Right lung (tissue), 5 donors: Measurements from ENCODE around the gene KNCN. TPM values are rescaled to one million over a fixed set of nuclear protein-coding genes. Genes with fewer than 3 reads are reported as not detected.
A peak's percentile ranks its signal among the peaks of the same experiment; 100 is the strongest.

Source experiments
- DNase-seq, 2 donors: peaks; one replicate each; pipeline ENCODE4 v3.0.0-alpha.2; 2013
- polyA plus RNA-seq, 5 donors: library from polyadenylated mRNA; unstranded; fragments of 120-200 nt; gene quantifications; one replicate each; pipeline versions ENCODE4 v1.2.1 to v1.2.3, GENCODE V29; 2013; ENCODE audit warnings: inconsistent platforms in 1 of 5, low replicate concordance in 1 of 5; ENCODE audit not compliant: insufficient read length in 5 of 5, insufficient read depth in 1 of 5

The KNCN gene
- polyA plus RNA-seq, 5 donors = 0.08 to 0.30 (median 0.13) TPM; not detected in 1

DNA sequence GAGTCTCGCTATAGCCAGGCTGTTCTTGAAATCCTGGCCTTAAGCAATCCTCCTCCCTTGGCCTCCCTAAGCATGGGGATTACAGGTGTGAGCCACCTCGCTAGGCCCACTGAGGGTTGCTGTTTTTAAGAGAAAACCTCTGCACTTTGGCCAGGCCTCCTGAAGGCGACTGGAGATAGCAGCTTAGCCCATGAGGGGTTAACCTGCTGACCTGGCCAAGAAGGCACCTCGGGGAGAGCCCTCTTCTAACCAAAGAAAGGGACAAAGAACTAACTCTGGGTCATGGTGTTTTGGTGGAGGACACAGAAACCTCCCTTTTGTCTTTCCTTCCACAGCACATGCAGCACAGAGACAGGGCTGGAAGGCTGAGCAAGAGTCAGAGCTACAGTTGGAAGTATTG lies 17.7 kb upstream of the KNCN start:
- no peak for DNase-seq

- no peak for DNase-seq
Measured at GRCh38 chr1:46568461-46568891, 17.0 kb upstream of the KNCN start.

GRCh38 chr1:46563341-46563740 lies 11.9 kb upstream of the KNCN start:
- no peak for DNase-seq

DNA sequence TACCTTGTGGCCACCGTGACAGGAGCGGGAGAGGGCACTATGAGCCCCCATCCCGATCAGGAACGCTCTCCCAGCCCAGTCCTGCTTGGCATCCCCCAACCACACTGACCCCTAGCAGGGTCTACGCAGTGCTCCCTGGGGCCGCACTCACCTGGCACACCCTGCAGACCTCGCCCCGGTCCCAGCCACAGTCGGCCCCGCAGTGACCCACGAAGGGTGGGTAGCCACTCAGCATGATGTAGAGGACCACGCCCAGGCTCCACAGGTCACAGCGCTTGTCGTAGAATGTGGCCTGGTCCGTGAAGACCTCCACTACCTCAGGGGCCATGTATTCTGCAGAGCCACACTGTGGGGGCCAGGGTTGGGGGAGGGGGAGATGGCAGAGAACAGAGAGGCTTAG lies 11.1 kb upstream of the KNCN start:
- no peak for DNase-seq

GRCh38 chr1:46558966-46559365 lies 7.5 kb upstream of the KNCN start:
- DNase-seq = no peak

DNA sequence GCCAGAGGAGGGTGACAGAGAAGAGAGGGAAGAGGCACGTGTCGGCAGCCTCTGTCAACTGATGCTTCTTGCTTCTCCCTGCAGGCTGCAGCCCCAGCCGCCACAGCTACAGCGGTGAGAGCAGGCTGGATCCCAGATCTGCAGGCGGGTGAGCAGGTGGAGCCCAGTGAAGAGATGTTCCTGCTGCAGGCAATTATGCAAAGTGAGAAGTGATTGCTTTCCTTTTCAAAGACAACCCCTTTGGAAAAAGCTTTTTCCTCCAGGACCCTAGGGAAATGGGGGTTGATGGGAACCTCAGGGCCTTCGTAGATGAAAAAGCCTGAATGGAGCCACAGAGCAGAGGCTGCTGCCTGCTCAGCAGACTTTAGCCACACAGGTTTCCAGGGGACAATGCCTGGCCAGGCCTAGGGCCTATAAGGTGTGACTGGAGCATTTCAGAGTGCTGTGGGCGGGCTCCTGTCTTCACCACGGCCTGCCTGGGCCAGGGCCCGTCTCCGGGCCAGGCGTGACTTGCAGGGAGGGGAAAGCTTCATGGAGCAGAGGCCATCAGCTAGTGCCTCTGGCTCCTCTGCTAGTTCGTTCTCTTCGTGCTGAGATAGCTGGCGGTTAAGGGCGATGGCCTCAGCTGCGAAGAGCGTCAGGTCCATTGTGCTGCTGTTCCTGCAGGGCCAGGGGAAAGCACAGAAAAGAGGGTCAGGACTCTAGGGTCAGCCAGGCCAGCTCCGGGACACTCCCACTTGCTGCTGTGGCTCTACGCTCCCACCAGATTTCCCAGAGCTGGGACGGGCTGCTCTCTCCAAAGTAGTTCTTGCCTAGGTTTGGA lies 6.9 kb upstream of the KNCN start:
- no peak for DNase-seq

GRCh38 chr1:46557403-46557802 lies 6.0 kb upstream of the KNCN start:
- no peak for DNase-seq

DNA sequence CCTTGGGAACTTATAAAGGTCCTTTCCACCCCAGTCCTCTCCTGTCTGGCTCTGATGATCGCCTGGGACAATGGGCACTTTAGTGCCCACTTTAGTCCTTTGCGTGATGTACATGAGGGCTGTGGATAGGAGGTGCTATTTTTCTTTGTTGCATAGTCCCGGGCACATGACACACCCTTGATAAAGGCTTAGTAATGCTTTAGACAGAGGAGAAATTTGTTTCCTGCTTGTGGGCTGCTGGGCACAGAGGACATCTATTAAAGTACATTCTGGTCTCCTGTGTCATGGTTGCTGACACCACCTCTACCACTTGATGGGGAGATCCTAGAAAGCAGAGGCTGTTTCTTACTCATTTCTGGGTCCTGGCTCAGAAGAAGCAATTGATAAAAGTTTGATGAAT lies 5.4 kb upstream of the KNCN start:
- DNase-seq = no peak

DNA sequence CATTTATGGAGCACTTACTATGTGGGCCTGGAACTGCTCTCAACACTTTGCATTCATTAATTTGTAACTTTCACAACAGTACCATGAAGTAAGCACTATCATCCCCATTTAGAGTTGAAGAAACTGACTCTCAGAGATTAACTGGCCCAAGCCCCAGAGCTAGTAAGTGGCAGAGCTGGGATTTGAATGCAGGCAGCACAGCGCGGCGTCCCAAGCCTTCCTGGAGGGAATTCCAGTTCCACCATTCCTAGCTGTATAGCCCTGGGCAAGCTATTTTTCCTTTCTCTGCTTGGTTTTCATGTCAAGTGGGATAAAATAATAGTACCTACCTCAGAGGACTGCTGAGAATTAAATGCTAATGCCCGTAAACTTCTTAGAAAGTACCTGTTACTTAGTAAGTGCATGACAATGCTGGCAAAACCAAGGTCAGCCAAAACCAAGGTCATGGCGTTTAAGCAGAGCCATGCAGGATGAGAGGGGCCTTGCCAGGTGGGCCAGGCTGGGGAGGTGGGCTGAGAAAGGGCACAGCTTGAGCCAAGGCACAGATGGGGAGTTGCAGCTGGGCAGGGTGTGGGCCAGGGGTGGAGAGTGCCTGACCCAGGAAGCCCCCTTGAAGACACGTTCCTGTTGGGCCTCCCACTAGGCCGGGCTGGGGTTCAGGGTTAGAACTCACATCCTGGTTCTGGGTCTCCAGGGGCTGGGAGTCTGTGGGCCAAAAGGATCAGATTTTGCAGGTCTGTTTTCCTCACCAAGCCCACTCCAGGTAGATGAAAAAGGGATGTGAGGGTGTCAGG lies 4.6 kb upstream of the KNCN start:
- DNase-seq = no peak

- DNase-seq = no peak
Measured at GRCh38 chr1:46554597-46555381, 3.3 kb upstream of the KNCN start.

DNA sequence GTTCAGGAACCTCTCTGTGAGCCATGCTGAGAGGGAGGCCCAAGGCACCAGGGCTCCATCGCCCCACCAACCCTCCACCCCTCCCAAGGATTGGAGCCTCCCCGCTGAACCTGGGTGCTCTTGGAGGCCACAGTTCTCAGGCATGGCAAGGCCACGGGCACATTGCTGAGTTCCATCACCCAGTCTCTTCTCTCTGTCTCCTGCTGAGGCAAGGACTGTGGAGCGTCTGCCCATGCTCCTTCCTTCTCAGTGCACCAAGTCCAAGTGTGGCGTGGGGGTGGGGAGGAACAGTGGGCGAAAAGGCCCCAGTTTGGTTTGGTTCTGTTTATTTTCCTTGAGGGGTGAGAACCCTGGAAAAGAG lies 2.8 kb upstream of the KNCN start:
- no peak for DNase-seq

GRCh38 chr1:46553506-46553905 lies 2.1 kb upstream of the KNCN start:
- DNase-seq = no peak

DNA sequence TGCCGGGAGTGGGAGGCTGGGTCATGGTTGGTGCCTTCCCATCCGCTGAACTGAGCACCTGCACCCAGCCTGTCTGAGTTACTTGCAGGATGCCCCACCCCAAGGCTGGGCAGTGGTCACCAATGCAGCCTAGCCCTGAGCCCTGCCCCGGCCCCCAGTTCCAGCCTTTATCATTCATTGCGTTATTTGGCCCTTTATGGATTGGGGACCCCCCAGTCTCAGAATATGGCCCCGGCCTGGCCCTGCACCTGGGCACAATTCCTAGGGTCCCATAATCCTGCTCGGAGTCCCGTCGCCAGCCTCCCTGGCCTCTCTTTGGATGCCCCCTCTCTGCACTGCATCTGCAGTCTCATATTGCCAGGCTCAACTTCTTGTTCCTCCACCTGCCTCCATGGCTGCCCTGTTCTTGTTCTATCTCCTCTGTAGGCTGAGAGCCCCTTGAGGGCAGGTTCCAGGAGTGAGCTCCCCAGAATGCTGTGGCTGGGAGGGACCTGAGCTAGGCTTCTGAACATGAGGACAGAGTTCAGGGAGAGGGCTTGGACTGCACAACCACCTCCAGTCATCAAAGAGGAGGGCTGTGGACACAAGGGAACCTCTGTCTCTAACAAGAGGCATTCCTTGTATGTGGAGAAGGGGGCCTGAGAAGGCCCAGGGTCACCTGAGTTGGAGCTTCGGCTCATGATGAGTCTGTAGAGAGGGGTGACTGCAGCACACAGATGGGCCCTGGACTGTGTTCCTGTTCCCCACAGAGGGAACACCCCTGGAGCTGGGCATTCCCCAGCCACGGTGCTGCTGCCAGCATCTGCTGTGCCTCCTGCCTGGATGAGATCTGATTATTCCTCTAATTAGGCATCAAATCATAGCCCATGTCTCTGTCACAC lies 1.1 kb upstream of the KNCN start:
- DNase-seq = no peak

- no peak for DNase-seq
Measured at GRCh38 chr1:46550751-46551231, 656 bp downstream of the KNCN start.

DNA sequence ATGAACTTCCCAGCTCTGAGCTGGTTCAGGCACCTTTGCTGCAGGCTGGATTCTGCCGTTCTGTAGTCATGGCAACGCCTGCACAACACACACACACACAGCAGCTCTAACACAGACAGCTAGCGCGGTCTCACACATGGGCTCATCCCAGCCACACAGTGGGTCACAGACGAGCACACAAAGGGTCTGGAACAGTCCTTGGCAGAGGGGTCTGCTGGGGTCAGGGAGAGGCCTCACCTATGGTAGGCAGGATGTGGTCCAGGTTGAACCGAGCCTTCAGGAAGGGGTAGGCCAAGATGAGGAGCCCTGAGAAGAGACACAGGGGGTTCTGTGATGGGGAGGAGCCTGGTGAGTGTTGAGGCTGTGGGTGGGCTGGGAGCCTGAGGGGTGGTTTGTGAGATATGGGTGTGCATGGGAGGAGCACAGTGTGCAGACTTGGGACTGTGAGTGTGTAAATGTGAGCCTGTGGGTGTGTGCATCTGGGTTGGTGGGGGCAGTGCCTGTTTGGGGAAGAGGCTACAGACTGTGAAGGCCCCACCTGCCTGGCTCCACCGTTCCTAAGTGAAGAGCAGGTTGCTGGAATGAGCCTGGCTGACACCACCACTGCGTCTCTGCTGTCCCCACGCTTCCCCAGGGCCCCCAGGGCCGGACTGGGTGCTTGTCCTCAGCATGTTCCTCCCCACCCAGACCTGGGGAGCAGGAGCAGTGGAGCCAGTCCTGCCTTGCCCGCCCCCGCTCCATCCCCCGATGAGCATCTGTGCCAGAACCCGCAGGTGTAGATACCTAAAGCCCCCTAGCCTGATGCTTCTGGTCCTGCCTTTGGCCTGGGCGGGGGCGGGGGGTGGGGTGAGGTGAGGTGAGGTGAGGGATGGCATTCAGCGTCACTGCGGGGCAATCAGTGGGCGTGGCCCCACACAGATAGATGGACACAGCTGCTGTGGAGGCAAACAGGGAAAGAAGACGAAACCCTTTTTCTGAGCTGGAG lies 1.5 kb downstream of the KNCN start:
- DNase-seq = peak in 1 of 2 donors; percentile 40

- no peak for DNase-seq
Measured at GRCh38 chr1:46547481-46548383, 3.7 kb downstream of the KNCN start.

- DNase-seq = no peak
Measured at GRCh38 chr1:46546210-46546609, 5.2 kb downstream of the KNCN start.

- DNase-seq = no peak
Measured at GRCh38 chr1:46545784-46546183, 5.7 kb downstream of the KNCN start.
